ENCODE results near the gene JARID2.

JARID2 gene

DNA sequence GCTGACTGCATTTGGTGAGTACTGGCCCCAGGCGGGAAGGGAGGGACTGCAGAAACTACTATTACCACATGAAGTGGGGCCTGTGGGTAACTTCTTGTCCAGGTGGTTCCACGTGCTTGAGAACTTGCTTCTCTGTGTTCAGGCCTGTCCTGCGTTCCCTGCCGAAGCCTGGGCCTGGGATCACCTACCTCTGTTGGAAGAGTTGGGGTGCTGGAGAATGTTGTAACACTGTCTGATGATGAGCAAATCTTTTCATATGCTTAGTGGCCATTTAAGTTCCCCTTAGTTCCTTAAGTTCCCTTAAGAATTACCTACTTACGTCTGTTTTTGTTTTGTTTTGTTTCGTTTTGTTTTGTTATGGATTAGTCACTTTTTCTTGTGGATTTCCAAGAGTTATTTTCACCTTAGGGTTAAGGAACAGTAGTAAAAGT lies 262.6 kb downstream of the JARID2 start:
- H2AFZ ChIP-seq (ENCODE audit: low read length), result no peak overlapping the region
- H3K4me2 ChIP-seq (ENCODE audit: low read depth, low read length), result no peak overlapping the region
- DNase-seq, result no peak
- H3K27ac ChIP-seq (ENCODE audit: low read length), result no peak overlapping the region
- H3K27me3 ChIP-seq (replicated peaks; ENCODE audit: insufficient read depth, low read length), result no peaks in the 10 kb centered on the region
- TF ChIP-seq EZH2 (optimal IDR thresholded peaks at IDR 0.05; ENCODE audit: low read depth, low read length), result no peak
- TF ChIP-seq, protein P1, sequence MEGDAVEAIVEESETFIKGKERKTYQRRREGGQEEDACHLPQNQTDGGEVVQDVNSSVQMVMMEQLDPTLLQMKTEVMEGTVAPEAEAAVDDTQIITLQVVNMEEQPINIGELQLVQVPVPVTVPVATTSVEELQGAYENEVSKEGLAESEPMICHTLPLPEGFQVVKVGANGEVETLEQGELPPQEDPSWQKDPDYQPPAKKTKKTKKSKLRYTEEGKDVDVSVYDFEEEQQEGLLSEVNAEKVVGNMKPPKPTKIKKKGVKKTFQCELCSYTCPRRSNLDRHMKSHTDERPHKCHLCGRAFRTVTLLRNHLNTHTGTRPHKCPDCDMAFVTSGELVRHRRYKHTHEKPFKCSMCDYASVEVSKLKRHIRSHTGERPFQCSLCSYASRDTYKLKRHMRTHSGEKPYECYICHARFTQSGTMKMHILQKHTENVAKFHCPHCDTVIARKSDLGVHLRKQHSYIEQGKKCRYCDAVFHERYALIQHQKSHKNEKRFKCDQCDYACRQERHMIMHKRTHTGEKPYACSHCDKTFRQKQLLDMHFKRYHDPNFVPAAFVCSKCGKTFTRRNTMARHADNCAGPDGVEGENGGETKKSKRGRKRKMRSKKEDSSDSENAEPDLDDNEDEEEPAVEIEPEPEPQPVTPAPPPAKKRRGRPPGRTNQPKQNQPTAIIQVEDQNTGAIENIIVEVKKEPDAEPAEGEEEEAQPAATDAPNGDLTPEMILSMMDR (IDR thresholded peaks at IDR 0.05; ENCODE audit: low read length), result no peak
- no peak for TF ChIP-seq EZH2phosphoT487 (IDR thresholded peaks at IDR 0.05; ENCODE audit: low read length)
- H3K9me2 ChIP-seq (replicated peaks; ENCODE audit: insufficient read depth, low read length), result no peaks in the 10 kb centered on the region
- H3K9ac ChIP-seq (ENCODE audit: low read length), result no peak overlapping the region
- H4K20me1 ChIP-seq (ENCODE audit: insufficient read depth, low read length), result no peaks in the 10 kb centered on the region
- peaks cover 7% of the 10 kb centered on the region; the same call in 1 of the 2 replicates for H3K79me2 ChIP-seq (ENCODE audit: low read length)
- H3K4me3 ChIP-seq (ENCODE audit: low read length), result no peak overlapping the region
- H3K36me3 ChIP-seq (replicated peaks; ENCODE audit: insufficient read depth, low read length), result no peaks in the 10 kb centered on the region
- no peaks in the 10 kb centered on the region for H3K4me1 ChIP-seq (ENCODE audit: low read length)
- H3K9me3 ChIP-seq (replicated peaks; ENCODE audit: insufficient read depth, low read length), result no peaks in the 10 kb centered on the region
- H3F3A ChIP-seq (ENCODE audit: insufficient read depth, low read length), result no peaks in the 10 kb centered on the region

DNA sequence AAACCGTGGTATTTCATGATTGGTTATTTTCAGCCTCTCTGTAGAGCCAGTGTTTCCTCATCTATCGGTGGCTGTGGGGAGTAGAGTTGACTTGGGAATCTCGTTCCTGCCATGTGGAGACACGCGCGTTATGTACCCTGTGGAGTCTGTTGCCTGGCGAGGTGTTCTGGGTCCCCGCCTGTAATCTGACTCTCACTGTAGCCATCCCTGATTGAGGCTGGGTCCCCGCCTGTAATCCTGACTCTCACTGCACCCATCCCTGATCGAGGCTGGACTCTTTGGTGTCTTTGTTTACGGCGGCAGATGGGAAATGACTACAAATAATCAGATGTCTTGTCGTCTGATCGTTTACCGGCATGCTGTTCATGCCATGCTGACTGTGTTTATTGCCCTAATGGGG lies 263.1 kb downstream of the JARID2 start:
- Histone ChIP-seq H3K9ac (ENCODE audit: low read length) (no peak overlapping the region), H4K20me1 (ENCODE audit: insufficient read depth, low read length) (no peaks in the 10 kb centered on the region), H3K27me3 (replicated peaks; ENCODE audit: insufficient read depth, low read length) (no peaks in the 10 kb centered on the region), H3K9me3 (replicated peaks; ENCODE audit: insufficient read depth, low read length) (no peaks in the 10 kb centered on the region), H3K4me2 (ENCODE audit: low read depth, low read length) (no peak overlapping the region), H3K36me3 (replicated peaks; ENCODE audit: insufficient read depth, low read length) (no peaks in the 10 kb centered on the region), H3K9me2 (replicated peaks; ENCODE audit: insufficient read depth, low read length) (no peaks in the 10 kb centered on the region), H3K4me1 (ENCODE audit: low read length) (no peaks in the 10 kb centered on the region), H3K79me2 (ENCODE audit: low read length) (peaks cover 7% of the 10 kb centered on the region; the same call in 1 of the 2 replicates), H3K27ac (ENCODE audit: low read length) (no peak overlapping the region), H3F3A (ENCODE audit: insufficient read depth, low read length) (no peaks in the 10 kb centered on the region), H3K4me3 (ENCODE audit: low read length) (no peak overlapping the region), H2AFZ (ENCODE audit: low read length) (no peak overlapping the region)
- no peak for DNase-seq
- TF ChIP-seq EZH2phosphoT487 (IDR thresholded peaks at IDR 0.05; ENCODE audit: low read length), result no peak
- no peak for TF ChIP-seq EZH2 (optimal IDR thresholded peaks at IDR 0.05; ENCODE audit: low read depth, low read length)
- TF ChIP-seq, protein P1 (IDR thresholded peaks at IDR 0.05; ENCODE audit: low read length), result no peak

- Histone ChIP-seq H3K9me3 (replicated peaks; ENCODE audit: insufficient read depth, low read length) (no peaks in the 10 kb centered on the region), H4K20me1 (ENCODE audit: insufficient read depth, low read length) (no peaks in the 10 kb centered on the region), H3K4me1 (ENCODE audit: low read length) (peaks cover 4% of the 10 kb centered on the region), H3K79me2 (ENCODE audit: low read length) (peaks cover 7% of the 10 kb centered on the region), H3F3A (ENCODE audit: insufficient read depth, low read length) (no peaks in the 10 kb centered on the region), H3K9ac (ENCODE audit: low read length) (no peak overlapping the region), H3K4me2 (ENCODE audit: low read depth, low read length) (no peak overlapping the region), H3K27ac (ENCODE audit: low read length) (no peak overlapping the region), H3K4me3 (ENCODE audit: low read length) (no peak overlapping the region), H3K27me3 (replicated peaks; ENCODE audit: insufficient read depth, low read length) (no peaks in the 10 kb centered on the region), H3K9me2 (replicated peaks; ENCODE audit: insufficient read depth, low read length) (no peaks in the 10 kb centered on the region), H2AFZ (ENCODE audit: low read length) (no peak overlapping the region), H3K36me3 (replicated peaks; ENCODE audit: insufficient read depth, low read length) (no peaks in the 10 kb centered on the region)
- no peak for DNase-seq
- TF ChIP-seq, protein P1 (IDR thresholded peaks at IDR 0.05; ENCODE audit: low read length), result no peak
- TF ChIP-seq EZH2phosphoT487 (IDR thresholded peaks at IDR 0.05; ENCODE audit: low read length) (no peak), EZH2 (optimal IDR thresholded peaks at IDR 0.05; ENCODE audit: low read depth, low read length) (no peak)
Observed at GRCh38 chr6:15509335-15509933, 263.6 kb downstream of the JARID2 start.
